Measurements from ENCODE around the gene PSMB5. TPM values are rescaled to one million over a fixed set of nuclear protein-coding genes. Genes with fewer than 3 reads are reported as not detected.

The PSMB5 gene
- total and polyA plus RNA-seq, 9 of the 15 experiments (the other 6 are each of a cell fraction or from before 2014, with no cell fraction given): 198 to 1,870 (median 269) TPM

GRCh38 chr14:23006544-23007419, 27.9 kb downstream of the PSMB5 start (continued):
- TF ChIP-seq ARID4B (CRISPR knock-in tag; IDR thresholded peaks at IDR 0.05) (peak; percentile 78), PATZ1 (CRISPR knock-in tag; IDR thresholded peaks at IDR 0.05; ENCODE audit: borderline replicate concordance) (no peak), RBM17 (IDR thresholded peaks at IDR 0.05; ENCODE audit: borderline replicate concordance, low read depth, low read length) (no peak), CEBPB (tag; IDR thresholded peaks at IDR 0.05) (no peak), ZBTB7A (IDR thresholded peaks at IDR 0.05; ENCODE audit: borderline replicate concordance, control insufficient read depth, low read depth, low read length) (no peak; the same call in 1 of the 2 replicates), ZBTB9 (CRISPR knock-in tag; IDR thresholded peaks at IDR 0.05) (peak; percentile 20; the same call in 1 of the 2 replicates), HNRNPLL (IDR thresholded peaks at IDR 0.05; ENCODE audit: low read depth, low read length, poor library complexity, severe bottlenecking) (peak; percentile 77), ZNF436 (CRISPR knock-in tag; IDR thresholded peaks at IDR 0.05) (no peak), ZNF408 (CRISPR knock-in tag; IDR thresholded peaks at IDR 0.05; ENCODE audit: low read depth) (no peak), U2AF1 (optimal IDR thresholded peaks at IDR 0.05; ENCODE audit: low read depth, low read length) (no peak), RCOR1 (IDR thresholded peaks at IDR 0.05; ENCODE audit: borderline replicate concordance in 1 of 2, low read depth in 2 of 2, low read length in 2 of 2) (0 out of 4 replicates have a peak, but pooled peaks of 1 of the 2 experiments have one; percentile 13), ZNF354B (CRISPR knock-in tag; IDR thresholded peaks at IDR 0.05) (no peak)
- TF ChIP-seq, protein P1, sequence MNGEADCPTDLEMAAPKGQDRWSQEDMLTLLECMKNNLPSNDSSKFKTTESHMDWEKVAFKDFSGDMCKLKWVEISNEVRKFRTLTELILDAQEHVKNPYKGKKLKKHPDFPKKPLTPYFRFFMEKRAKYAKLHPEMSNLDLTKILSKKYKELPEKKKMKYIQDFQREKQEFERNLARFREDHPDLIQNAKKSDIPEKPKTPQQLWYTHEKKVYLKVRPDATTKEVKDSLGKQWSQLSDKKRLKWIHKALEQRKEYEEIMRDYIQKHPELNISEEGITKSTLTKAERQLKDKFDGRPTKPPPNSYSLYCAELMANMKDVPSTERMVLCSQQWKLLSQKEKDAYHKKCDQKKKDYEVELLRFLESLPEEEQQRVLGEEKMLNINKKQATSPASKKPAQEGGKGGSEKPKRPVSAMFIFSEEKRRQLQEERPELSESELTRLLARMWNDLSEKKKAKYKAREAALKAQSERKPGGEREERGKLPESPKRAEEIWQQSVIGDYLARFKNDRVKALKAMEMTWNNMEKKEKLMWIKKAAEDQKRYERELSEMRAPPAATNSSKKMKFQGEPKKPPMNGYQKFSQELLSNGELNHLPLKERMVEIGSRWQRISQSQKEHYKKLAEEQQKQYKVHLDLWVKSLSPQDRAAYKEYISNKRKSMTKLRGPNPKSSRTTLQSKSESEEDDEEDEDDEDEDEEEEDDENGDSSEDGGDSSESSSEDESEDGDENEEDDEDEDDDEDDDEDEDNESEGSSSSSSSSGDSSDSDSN (IDR thresholded peaks at IDR 0.05; ENCODE audit: borderline replicate concordance in 1 of 2, low read depth in 2 of 2, low read length in 2 of 2): peak in 1 of 2 experiments; percentile 79; a peak in 2 of 4 replicates
- TF ChIP-seq, protein P2, sequence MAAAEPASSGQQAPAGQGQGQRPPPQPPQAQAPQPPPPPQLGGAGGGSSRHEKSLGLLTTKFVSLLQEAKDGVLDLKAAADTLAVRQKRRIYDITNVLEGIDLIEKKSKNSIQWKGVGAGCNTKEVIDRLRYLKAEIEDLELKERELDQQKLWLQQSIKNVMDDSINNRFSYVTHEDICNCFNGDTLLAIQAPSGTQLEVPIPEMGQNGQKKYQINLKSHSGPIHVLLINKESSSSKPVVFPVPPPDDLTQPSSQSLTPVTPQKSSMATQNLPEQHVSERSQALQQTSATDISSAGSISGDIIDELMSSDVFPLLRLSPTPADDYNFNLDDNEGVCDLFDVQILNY (CRISPR knock-in tag; IDR thresholded peaks at IDR 0.05): 0 out of 2 replicates have a peak, but pooled peaks have one; percentile 66
